Kidney (tissue), 14 donors: Measurements from ENCODE around the gene INTS2. TPM values are rescaled to one million over a fixed set of nuclear protein-coding genes. Genes with fewer than 3 reads are reported as not detected.
"Not testable (repeated sequence)": the region's sequence is repeated elsewhere in the genome, so short reads cannot be mapped to it uniquely, and the experiment has no call there.

Source experiments
- DNase-seq, 5 donors: peaks; one replicate each; pipeline ENCODE4 v3.0.0-alpha.2; 2013 to 2020
- FAIRE-seq: peaks from 2 replicates; lab custom pipeline; 2012; peaks lifted over from hg19 to GRCh38; lab: Jason Lieb, UNC
- H3K27ac ChIP-seq, 2 donors: one replicate each; pipeline ENCODE4 v1.7.0; 2013; ENCODE audit warnings: low read depth in 2 of 2, low read length in 2 of 2, inconsistent platforms in 1 of 2
- H3K27me3 ChIP-seq: one replicate; pipeline ENCODE4 v1.7.1; 2013; ENCODE audit warnings: low read length, inconsistent platforms; ENCODE audit not compliant: control insufficient read depth, insufficient read depth
- H3K36me3 ChIP-seq, 3 donors: one replicate each; pipeline versions ENCODE4 v1.7.0 to v1.7.1; 2013; ENCODE audit warnings: low read length in 3 of 3, control low read depth in 1 of 3, inconsistent platforms in 1 of 3; ENCODE audit not compliant: insufficient read depth in 3 of 3, control insufficient read depth in 2 of 3
- H3K4me1 ChIP-seq, 3 donors: one replicate each; pipeline versions ENCODE4 v1.7.0 to v1.7.1; 2013; ENCODE audit warnings: low read length in 3 of 3, inconsistent platforms in 1 of 3, low read depth in 1 of 3; ENCODE audit not compliant: control insufficient read depth in 2 of 3, insufficient read depth in 2 of 3
- H3K4me3 ChIP-seq, 3 donors: one replicate each; pipeline versions ENCODE4 v1.7.0 to v1.8.1; 2013; ENCODE audit warnings: low read length in 3 of 3, control low read depth in 1 of 3, inconsistent platforms in 1 of 3
- H3K9ac ChIP-seq, 3 donors: one replicate each; pipeline versions ENCODE4 v1.7.0 to v1.7.1; 2013; ENCODE audit warnings: low read length in 3 of 3, control low read depth in 1 of 3, inconsistent platforms in 1 of 3
- H3K9me3 ChIP-seq, 3 donors: one replicate each; pipeline versions ENCODE4 v1.7.0 to v1.7.1; 2013; ENCODE audit warnings: low read length in 3 of 3, control low read depth in 1 of 3, inconsistent platforms in 1 of 3; ENCODE audit not compliant: control insufficient read depth in 2 of 3, insufficient read depth in 1 of 3
- intact Hi-C: fragments of 100-400 bp; cut with DNase I; formaldehyde crosslinking; loops from one replicate; pipeline ENCODE4 v1.11.1; 2022
- polyA plus RNA-seq: library from polyadenylated mRNA; stranded (reverse); fragments of 350-450 nt; fragmentation: Illumina TruSeq; extraction: RNeasy Lipid Tissue Mini Kit (QIAGEN cat#74804); gene quantifications from one replicate; pipeline ENCODE4 v1.2.3, GENCODE V29; 2014; ENCODE audit warnings: low read depth, low replicate concordance; ENCODE audit not compliant: insufficient read depth
- total RNA-seq: library from RNA; stranded (reverse); fragmentation: NEBNext Ultra II Directional; extraction: Animal tissue kit (Norgen Biotek cat#: 25700); gene quantifications from one replicate; pipeline ENCODE4 v1.2.1, GENCODE V29; 2021
- TF ChIP-seq, protein P1 (sequence below): IDR thresholded peaks from 3 replicates; pipeline ENCODE4 v1.5.1; 2012; ENCODE audit warnings: mild to moderate bottlenecking, moderate library complexity, borderline replicate concordance; ENCODE audit not compliant: insufficient read depth; ENCODE audit errors: extremely low read depth
- donor health status: control.
- donor health status: control.
- donor health status: control.
- donor health status: control.
- donor health status: control.
- donor health status: DM: yes; HTN: yes; CAD: no.
- donor health status: Normal renal cell carcinoma (clear cell type).

Gene INTS2
- total and polyA plus RNA-seq, 2 donors from 2014 or later: 2.2 to 13.4 TPM

DNA sequence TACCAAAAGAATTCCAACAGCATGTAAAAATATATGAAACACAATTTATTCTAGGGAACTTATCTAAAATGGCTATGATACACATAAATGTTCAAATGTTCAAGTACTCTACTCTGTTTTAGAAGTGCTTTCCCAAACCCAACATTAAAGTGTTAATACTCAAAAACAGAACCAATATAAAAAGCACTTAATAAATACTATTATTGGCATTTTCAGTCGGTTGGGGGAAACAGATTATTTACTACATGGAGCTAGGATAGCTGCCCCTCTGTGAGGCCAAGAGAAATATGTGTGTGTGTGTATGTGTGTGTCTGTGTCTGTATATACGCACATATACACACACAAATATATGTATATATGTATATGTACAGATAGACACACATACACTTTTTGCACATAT is 32.4 kb downstream of the INTS2 start:
- intact Hi-C loops: no loop called here
- TF ChIP-seq, protein P1, sequence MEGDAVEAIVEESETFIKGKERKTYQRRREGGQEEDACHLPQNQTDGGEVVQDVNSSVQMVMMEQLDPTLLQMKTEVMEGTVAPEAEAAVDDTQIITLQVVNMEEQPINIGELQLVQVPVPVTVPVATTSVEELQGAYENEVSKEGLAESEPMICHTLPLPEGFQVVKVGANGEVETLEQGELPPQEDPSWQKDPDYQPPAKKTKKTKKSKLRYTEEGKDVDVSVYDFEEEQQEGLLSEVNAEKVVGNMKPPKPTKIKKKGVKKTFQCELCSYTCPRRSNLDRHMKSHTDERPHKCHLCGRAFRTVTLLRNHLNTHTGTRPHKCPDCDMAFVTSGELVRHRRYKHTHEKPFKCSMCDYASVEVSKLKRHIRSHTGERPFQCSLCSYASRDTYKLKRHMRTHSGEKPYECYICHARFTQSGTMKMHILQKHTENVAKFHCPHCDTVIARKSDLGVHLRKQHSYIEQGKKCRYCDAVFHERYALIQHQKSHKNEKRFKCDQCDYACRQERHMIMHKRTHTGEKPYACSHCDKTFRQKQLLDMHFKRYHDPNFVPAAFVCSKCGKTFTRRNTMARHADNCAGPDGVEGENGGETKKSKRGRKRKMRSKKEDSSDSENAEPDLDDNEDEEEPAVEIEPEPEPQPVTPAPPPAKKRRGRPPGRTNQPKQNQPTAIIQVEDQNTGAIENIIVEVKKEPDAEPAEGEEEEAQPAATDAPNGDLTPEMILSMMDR: no peak
- DNase-seq (no peak), FAIRE-seq (no peak)
- Histone ChIP-seq H3K4me1 (no peaks in the 10 kb centered on the region), H3K4me3 (no peak overlapping the region), H3K36me3 (peaks cover 0 to 3% (median 0%) of the 10 kb centered on the region in 3 donors), H3K27ac (no peak overlapping the region), H3K27me3 (no peaks in the 10 kb centered on the region), H3K9ac (no peak overlapping the region), H3K9me3 (no peaks in the 10 kb centered on the region)

DNA sequence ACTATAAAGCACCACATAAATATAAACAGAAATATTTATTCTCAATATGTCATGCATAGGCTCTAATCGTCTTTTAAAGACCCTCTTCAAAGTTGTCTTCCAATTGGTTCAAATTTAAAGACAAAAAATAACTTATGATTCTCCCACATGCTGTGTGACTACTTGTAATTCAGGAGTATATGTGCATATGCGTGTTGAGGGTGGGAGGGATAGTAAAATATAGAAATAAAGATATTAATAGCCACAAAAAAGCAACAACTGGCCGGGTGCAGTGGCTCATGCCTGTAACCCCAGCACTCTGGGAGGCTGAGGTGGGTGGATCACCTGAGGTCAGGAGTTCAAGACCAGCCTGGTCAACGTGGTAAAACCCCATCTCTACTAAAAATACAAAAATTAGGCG is 33.5 kb downstream of the INTS2 start:
- H3K36me3 ChIP-seq, H3K9ac ChIP-seq, FAIRE-seq, DNase-seq, H3K27me3 ChIP-seq, H3K27ac ChIP-seq, intact Hi-C loops, H3K4me3 ChIP-seq, H3K4me1 ChIP-seq, H3K9me3 ChIP-seq: not testable (repeated sequence)

DNA sequence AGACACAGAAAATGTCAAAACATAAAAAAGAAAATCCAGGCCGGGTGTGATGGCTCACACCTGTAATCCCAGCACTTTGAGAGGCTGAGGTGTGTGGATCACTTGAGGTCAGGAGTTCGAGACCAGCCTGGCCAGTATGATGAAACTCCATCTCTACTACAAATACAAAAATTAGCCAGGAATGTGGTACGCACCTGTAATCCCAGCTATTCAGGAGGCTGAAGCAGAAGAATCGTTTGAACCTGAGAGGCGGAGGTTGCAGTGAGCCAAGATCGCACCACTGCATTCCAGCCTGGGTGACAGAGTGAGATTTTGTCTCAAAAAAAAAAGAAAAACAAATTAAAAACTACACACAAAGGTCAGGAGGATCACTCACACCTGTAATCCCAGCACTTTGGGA is 40.0 kb downstream of the INTS2 start:
- intact Hi-C loops, DNase-seq, FAIRE-seq, H3K4me1 ChIP-seq, H3K4me3 ChIP-seq, H3K27me3 ChIP-seq, H3K27ac ChIP-seq, H3K9me3 ChIP-seq, H3K36me3 ChIP-seq, H3K9ac ChIP-seq: not testable (repeated sequence)

DNA sequence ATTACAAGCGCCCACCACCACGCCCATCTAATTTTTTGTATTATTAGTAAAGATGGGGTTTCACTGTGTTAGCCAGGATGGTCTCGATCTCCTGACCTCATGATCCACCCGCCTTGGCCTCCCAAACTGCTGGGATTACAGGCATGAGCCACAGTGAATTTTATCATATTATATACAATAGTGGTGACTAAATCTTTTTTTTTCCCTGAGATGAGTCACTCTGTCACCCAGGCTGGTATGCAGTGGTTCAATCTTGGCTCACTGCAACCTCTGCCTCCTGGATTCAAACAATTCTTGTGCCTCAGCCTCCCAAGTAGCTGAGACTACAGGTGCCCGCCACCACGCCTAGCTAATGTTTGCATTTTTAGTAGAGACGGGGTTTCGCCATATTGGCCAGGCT is 41.9 kb downstream of the INTS2 start:
- H3K4me3 ChIP-seq, H3K9me3 ChIP-seq, H3K27ac ChIP-seq, H3K4me1 ChIP-seq, FAIRE-seq, H3K36me3 ChIP-seq, H3K9ac ChIP-seq, H3K27me3 ChIP-seq, intact Hi-C loops, DNase-seq: not testable (repeated sequence)

DNA sequence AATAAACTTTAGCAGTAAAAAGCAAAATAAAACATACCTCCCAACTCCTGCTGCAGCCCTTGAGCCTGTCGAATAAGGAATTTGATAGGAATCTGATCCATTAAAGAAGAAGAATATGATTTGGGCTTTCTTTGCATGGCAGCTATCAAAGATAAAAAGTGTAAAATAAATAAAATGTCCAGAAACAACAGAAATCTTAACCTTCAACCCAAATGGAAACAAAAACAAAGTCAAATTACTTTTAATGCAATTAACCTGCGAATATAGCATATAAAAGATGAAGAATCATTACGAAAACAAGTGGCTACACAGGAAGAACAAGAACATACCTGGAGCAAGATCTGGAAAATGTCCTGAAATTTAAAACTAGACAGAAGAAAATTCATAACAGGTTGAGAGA is 42.9 kb downstream of the INTS2 start:
- H3K4me1 ChIP-seq: no peaks in the 10 kb centered on the region
- peaks cover 0 to 5% (median 0%) of the 10 kb centered on the region in 3 donors for H3K36me3 ChIP-seq
- H3K27ac ChIP-seq: no peak overlapping the region
- H3K9me3 ChIP-seq: no peaks in the 10 kb centered on the region
- FAIRE-seq (no peak), DNase-seq (no peak)
- no peak overlapping the region for H3K9ac ChIP-seq
- H3K4me3 ChIP-seq: no peak overlapping the region
- intact Hi-C loops: no loop called here
- TF ChIP-seq, protein P1: no peak
- H3K27me3 ChIP-seq: no peaks in the 10 kb centered on the region
